Stimulated activated memory B cell treated with anti-CD40 and anti-IgM and Interleukin-4, amounts not matched to agents 10 μg/mL and 1 μg/mL and 100 μg/mL, for 72 hours (primary cell): Measurements from ENCODE around the gene VN1R5.
A peak's percentile ranks its signal among the peaks of the same experiment; 100 is the strongest.
"Not testable (repeated sequence)": the region's sequence is repeated elsewhere in the genome, so short reads cannot be mapped to it uniquely, and the experiment has no call there.

ENCODE experiments used
- ATAC-seq: fragments of 150-1000 bp; cut with Tn5 transposase; 2 replicates; pipeline ENCODE4 v1.10.0; 2021
- H3K27ac Mint-ChIP-seq: one replicate; pipeline ENCODE4 v1.8.0; 2022; ENCODE audit warnings: mild to moderate bottlenecking, mixed read lengths
- H3K27me3 Mint-ChIP-seq: one replicate; pipeline ENCODE4 v1.8.0; 2022; ENCODE audit warnings: mixed read lengths
- H3K36me3 Mint-ChIP-seq: one replicate; pipeline ENCODE4 v1.8.0; 2022; ENCODE audit warnings: mixed read lengths
- H3K4me1 Mint-ChIP-seq: one replicate; pipeline ENCODE4 v1.8.0; 2022; ENCODE audit warnings: mixed read lengths
- H3K4me3 Mint-ChIP-seq: one replicate; pipeline ENCODE4 v1.8.0; 2022; ENCODE audit warnings: mild to moderate bottlenecking, moderate library complexity, mixed read lengths
- H3K9me3 Mint-ChIP-seq: one replicate; pipeline ENCODE4 v1.8.0; 2022; ENCODE audit warnings: mixed read lengths

The VN1R5 gene

GRCh38 chr1:247246325-247247115 is 9.4 kb upstream of the VN1R5 start:
- Mint-ChIP-seq H3K36me3 (no peaks in the 10 kb centered on the region), H3K4me1 (no peaks in the 10 kb centered on the region), H3K27me3 (no peaks in the 10 kb centered on the region), H3K9me3 (peaks cover 21% of the 10 kb centered on the region), H3K27ac (no peak overlapping the region), H3K4me3 (no peak overlapping the region)
- ATAC-seq = no peak

GRCh38 chr1:247247568-247247967 is 8.3 kb upstream of the VN1R5 start:
- Mint-ChIP-seq H3K27me3 (peaks cover 6% of the 10 kb centered on the region), H3K4me3 (no peak overlapping the region), H3K36me3 (no peaks in the 10 kb centered on the region), H3K9me3 (peaks cover 21% of the 10 kb centered on the region), H3K4me1 (no peaks in the 10 kb centered on the region), H3K27ac (no peak overlapping the region)
- no peak for ATAC-seq

GRCh38 chr1:247266053-247266452 is 10.2 kb downstream of the VN1R5 start:
- Mint-ChIP-seq H3K9me3 (peaks cover 18% of the 10 kb centered on the region), H3K4me1 (no peaks in the 10 kb centered on the region)
- no peak for ATAC-seq

GRCh38 chr1:247268390-247269045 is 12.6 kb downstream of the VN1R5 start:
- Mint-ChIP-seq H3K9me3 (peaks cover 16% of the 10 kb centered on the region), H3K36me3 (peaks cover 5% of the 10 kb centered on the region), H3K4me3 (no peak overlapping the region), H3K4me1 (no peaks in the 10 kb centered on the region), H3K27me3 (peaks cover 22% of the 10 kb centered on the region), H3K27ac (no peak overlapping the region)
- no peak for ATAC-seq

More at GRCh38 chr1:247266053-247266452, 10.2 kb downstream of the VN1R5 start:
- H3K4me3 Mint-ChIP-seq = no peak overlapping the region
- H3K27me3 Mint-ChIP-seq = peaks cover 22% of the 10 kb centered on the region
- no peak overlapping the region for H3K27ac Mint-ChIP-seq
- H3K36me3 Mint-ChIP-seq = peaks cover 5% of the 10 kb centered on the region

- H3K4me1 Mint-ChIP-seq = no peaks in the 10 kb centered on the region
- H3K27ac Mint-ChIP-seq = no peak overlapping the region
- peaks cover 20% of the 10 kb centered on the region for H3K27me3 Mint-ChIP-seq
- ATAC-seq = no peak
- peaks cover 14% of the 10 kb centered on the region for H3K9me3 Mint-ChIP-seq
- peaks cover 5% of the 10 kb centered on the region for H3K36me3 Mint-ChIP-seq
- no peak overlapping the region for H3K4me3 Mint-ChIP-seq
Observed at GRCh38 chr1:247269133-247269532, 13.3 kb downstream of the VN1R5 start.

- Mint-ChIP-seq H3K4me3 (no peak overlapping the region), H3K4me1 (no peaks in the 10 kb centered on the region), H3K27ac (no peak overlapping the region), H3K36me3 (peaks cover 5% of the 10 kb centered on the region), H3K27me3 (peaks cover 12% of the 10 kb centered on the region), H3K9me3 (peaks cover 14% of the 10 kb centered on the region)
- no peak for ATAC-seq
Observed at GRCh38 chr1:247270003-247270402, 14.1 kb downstream of the VN1R5 start.

- no peak overlapping the region for H3K27ac Mint-ChIP-seq
- ATAC-seq = no peak
- peaks cover 13% of the 10 kb centered on the region for H3K36me3 Mint-ChIP-seq
- H3K4me1 Mint-ChIP-seq = no peaks in the 10 kb centered on the region
- H3K9me3 Mint-ChIP-seq = peaks cover 23% of the 10 kb centered on the region
- H3K27me3 Mint-ChIP-seq = no peaks in the 10 kb centered on the region
- H3K4me3 Mint-ChIP-seq = no peak overlapping the region
Observed at GRCh38 chr1:247273013-247273412, 17.1 kb downstream of the VN1R5 start.

GRCh38 chr1:247274605-247275256 is 18.9 kb downstream of the VN1R5 start:
- H3K36me3 Mint-ChIP-seq = peaks cover 13% of the 10 kb centered on the region
- no peak overlapping the region for H3K4me3 Mint-ChIP-seq
- H3K27me3 Mint-ChIP-seq = no peaks in the 10 kb centered on the region
- H3K9me3 Mint-ChIP-seq = peaks cover 23% of the 10 kb centered on the region
- H3K27ac Mint-ChIP-seq = no peak overlapping the region
- ATAC-seq = no peak
- no peaks in the 10 kb centered on the region for H3K4me1 Mint-ChIP-seq

- Mint-ChIP-seq H3K27ac (no peak overlapping the region), H3K27me3 (no peaks in the 10 kb centered on the region), H3K36me3 (peaks cover 8% of the 10 kb centered on the region), H3K4me3 (no peak overlapping the region), H3K4me1 (no peaks in the 10 kb centered on the region), H3K9me3 (peaks cover 12% of the 10 kb centered on the region)
- no peak for ATAC-seq
Observed at GRCh38 chr1:247277191-247277590, 21.3 kb downstream of the VN1R5 start.

- H3K9me3 Mint-ChIP-seq = peaks cover 9% of the 10 kb centered on the region
- no peaks in the 10 kb centered on the region for H3K27me3 Mint-ChIP-seq
- H3K4me3 Mint-ChIP-seq = no peak overlapping the region
- H3K27ac Mint-ChIP-seq = no peak overlapping the region
- H3K36me3 Mint-ChIP-seq = peaks cover 1% of the 10 kb centered on the region
- peak; percentile 39 for ATAC-seq
- H3K4me1 Mint-ChIP-seq = no peaks in the 10 kb centered on the region
Observed at GRCh38 chr1:247281001-247281574, 25.2 kb downstream of the VN1R5 start.

GRCh38 chr1:247286134-247286670 is 30.3 kb downstream of the VN1R5 start:
- ATAC-seq = no peak
- no peaks in the 10 kb centered on the region for H3K4me1 Mint-ChIP-seq
- H3K9me3 Mint-ChIP-seq = peaks cover 20% of the 10 kb centered on the region
- H3K4me3 Mint-ChIP-seq = no peak overlapping the region
- no peaks in the 10 kb centered on the region for H3K27me3 Mint-ChIP-seq
- peaks cover 16% of the 10 kb centered on the region for H3K36me3 Mint-ChIP-seq
- H3K27ac Mint-ChIP-seq = no peak overlapping the region

- Mint-ChIP-seq H3K9me3 (peaks cover 20% of the 10 kb centered on the region), H3K27ac (no peak overlapping the region), H3K4me3 (no peak overlapping the region), H3K27me3 (no peaks in the 10 kb centered on the region), H3K36me3 (peaks cover 16% of the 10 kb centered on the region), H3K4me1 (no peaks in the 10 kb centered on the region)
- no peak for ATAC-seq
Observed at GRCh38 chr1:247287460-247287859, 31.6 kb downstream of the VN1R5 start.

GRCh38 chr1:247288341-247288740 is 32.5 kb downstream of the VN1R5 start:
- Mint-ChIP-seq H3K27me3 (no peaks in the 10 kb centered on the region), H3K9me3 (peaks cover 20% of the 10 kb centered on the region), H3K27ac (no peak overlapping the region), H3K4me3 (no peak overlapping the region), H3K4me1 (no peaks in the 10 kb centered on the region), H3K36me3 (peaks cover 16% of the 10 kb centered on the region)
- ATAC-seq = no peak

GRCh38 chr1:247289274-247289892 is 33.5 kb downstream of the VN1R5 start:
- H3K27ac Mint-ChIP-seq, H3K4me1 Mint-ChIP-seq, ATAC-seq, H3K27me3 Mint-ChIP-seq, H3K4me3 Mint-ChIP-seq: not testable (repeated sequence)
- Mint-ChIP-seq H3K36me3 (peaks cover 16% of the 10 kb centered on the region), H3K9me3 (peaks cover 20% of the 10 kb centered on the region)

- no peak overlapping the region for H3K4me3 Mint-ChIP-seq
- no peaks in the 10 kb centered on the region for H3K27me3 Mint-ChIP-seq
- ATAC-seq = no peak
- H3K27ac Mint-ChIP-seq = no peak overlapping the region
- H3K9me3 Mint-ChIP-seq = peaks cover 20% of the 10 kb centered on the region
- peaks cover 16% of the 10 kb centered on the region for H3K36me3 Mint-ChIP-seq
- H3K4me1 Mint-ChIP-seq = no peaks in the 10 kb centered on the region
Observed at GRCh38 chr1:247290576-247290975, 34.7 kb downstream of the VN1R5 start.
